Vagina (tissue), 2 donors: ENCODE results near the gene RUFY4.

Experiments used
- POLR2A ChIP-seq, 2 donors: fragments of 450-650 bp; IDR thresholded peaks; one replicate each; pipeline ENCODE4 v1.6.1; 2017; ENCODE audit warnings: antibody characterized with exemption in 2 of 2, mild to moderate bottlenecking in 2 of 2, moderate library complexity in 2 of 2
- POLR2AphosphoS5 ChIP-seq, 2 donors: sonication (generic); formaldehyde crosslinking; IDR thresholded peaks; one replicate each; pipeline ENCODE4 v1.9.0; 2017; ENCODE audit warnings: antibody characterized with exemption in 2 of 2, mild to moderate bottlenecking in 2 of 2, low read depth in 1 of 2; ENCODE audit not compliant: insufficient read depth in 1 of 2

- TF ChIP-seq POLR2AphosphoS5 (IDR thresholded peaks at IDR 0.05; ENCODE audit: insufficient read depth in 1 of 2, low read depth in 1 of 2) = no peak
- TF ChIP-seq POLR2A (IDR thresholded peaks at IDR 0.05) = no peak
Observed at GRCh38 chr2:218073185-218073584, 4.1 kb downstream of the RUFY4 start.
